Measurements from ENCODE around the gene FSTL3. TPM values are rescaled to one million over a fixed set of nuclear protein-coding genes. Genes with fewer than 3 reads are reported as not detected.

The FSTL3 gene
- total and polyA plus RNA-seq, 2 of the 13 experiments (the other 11 are each of a cell fraction or from before 2014, with no cell fraction given), result 13.5 to 15.6 TPM

DNA sequence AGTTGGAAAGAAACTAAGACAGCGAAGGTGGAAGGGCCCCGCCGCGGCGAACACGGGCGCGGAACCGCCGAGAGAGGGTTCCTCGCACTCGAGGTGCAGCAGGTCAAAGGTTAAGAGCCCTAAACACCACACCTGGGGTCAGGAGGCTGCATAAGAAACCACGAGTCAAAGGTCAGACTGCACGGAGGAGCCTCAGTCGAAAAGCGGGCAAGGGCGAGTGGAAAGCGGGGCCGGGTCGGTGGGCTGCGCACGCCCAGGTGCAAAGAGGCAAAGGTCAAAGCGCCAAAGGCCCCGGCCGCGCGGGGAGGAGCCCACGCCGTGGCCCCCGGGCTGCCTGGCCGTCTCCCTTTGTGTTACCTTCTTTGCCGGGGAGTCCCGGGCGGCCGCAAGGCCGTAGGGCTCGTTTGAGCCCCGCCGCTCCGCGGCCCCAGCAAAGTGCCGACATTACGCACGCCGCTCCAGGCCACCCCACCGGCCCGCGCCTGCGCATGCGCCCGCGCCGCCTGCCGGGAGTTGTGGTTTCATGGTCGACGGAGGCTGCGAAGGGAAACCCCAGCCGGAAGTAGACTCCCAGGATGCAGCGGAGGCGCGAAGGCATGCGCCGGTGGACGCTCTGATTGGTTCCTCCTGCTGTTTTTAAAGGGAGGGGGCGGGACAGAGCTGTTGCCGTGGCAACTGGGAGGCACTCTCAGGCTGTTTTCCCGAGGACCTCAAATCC lies 43.0 kb upstream of the FSTL3 start, which contains the start of gene POLRMT (continued):
- no peak for TF ChIP-seq ZZZ3 (CRISPR knock-in tag; IDR thresholded peaks at IDR 0.05; ENCODE audit: borderline replicate concordance)
- peak; percentile 92 for TF ChIP-seq MXI1 (IDR thresholded peaks at IDR 0.05; ENCODE audit: borderline replicate concordance, low read depth, low read length)
- TF ChIP-seq KMT2A (CRISPR knock-in tag; IDR thresholded peaks at IDR 0.05), result no peak
- TF ChIP-seq ZNF567 (CRISPR knock-in tag; IDR thresholded peaks at IDR 0.05; ENCODE audit: borderline replicate concordance), result 0 out of 2 replicates have a peak, but pooled peaks have one; percentile 52
- TF ChIP-seq RBM39 (IDR thresholded peaks at IDR 0.05; ENCODE audit: low read depth, low read length, poor library complexity, severe bottlenecking), result no peak
- no peak for TF ChIP-seq ZFP37 (CRISPR knock-in tag; IDR thresholded peaks at IDR 0.05; ENCODE audit: borderline replicate concordance)
- TF ChIP-seq CHD4 (IDR thresholded peaks at IDR 0.05; ENCODE audit: borderline replicate concordance, low read length), result no peak
- TF ChIP-seq ETV5 (CRISPR knock-in tag; IDR thresholded peaks at IDR 0.05; ENCODE audit: borderline replicate concordance), result peak; percentile 76
- peak; percentile 57 for TF ChIP-seq HDAC1 (CRISPR knock-in tag; IDR thresholded peaks at IDR 0.05)
- TF ChIP-seq TRIM24 (CRISPR knock-in tag; IDR thresholded peaks at IDR 0.05), result no peak
- TF ChIP-seq, protein P1, sequence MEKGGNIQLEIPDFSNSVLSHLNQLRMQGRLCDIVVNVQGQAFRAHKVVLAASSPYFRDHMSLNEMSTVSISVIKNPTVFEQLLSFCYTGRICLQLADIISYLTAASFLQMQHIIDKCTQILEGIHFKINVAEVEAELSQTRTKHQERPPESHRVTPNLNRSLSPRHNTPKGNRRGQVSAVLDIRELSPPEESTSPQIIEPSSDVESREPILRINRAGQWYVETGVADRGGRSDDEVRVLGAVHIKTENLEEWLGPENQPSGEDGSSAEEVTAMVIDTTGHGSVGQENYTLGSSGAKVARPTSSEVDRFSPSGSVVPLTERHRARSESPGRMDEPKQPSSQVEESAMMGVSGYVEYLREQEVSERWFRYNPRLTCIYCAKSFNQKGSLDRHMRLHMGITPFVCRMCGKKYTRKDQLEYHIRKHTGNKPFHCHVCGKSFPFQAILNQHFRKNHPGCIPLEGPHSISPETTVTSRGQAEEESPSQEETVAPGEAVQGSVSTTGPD (CRISPR knock-in tag; IDR thresholded peaks at IDR 0.05), result no peak
- no peak for TF ChIP-seq ZNF572 (CRISPR knock-in tag; IDR thresholded peaks at IDR 0.05)
- TF ChIP-seq SPEN (CRISPR knock-in tag; IDR thresholded peaks at IDR 0.05; ENCODE audit: low read depth), result peak; percentile 83; the same call in 1 of the 2 replicates
- TF ChIP-seq, protein P2, sequence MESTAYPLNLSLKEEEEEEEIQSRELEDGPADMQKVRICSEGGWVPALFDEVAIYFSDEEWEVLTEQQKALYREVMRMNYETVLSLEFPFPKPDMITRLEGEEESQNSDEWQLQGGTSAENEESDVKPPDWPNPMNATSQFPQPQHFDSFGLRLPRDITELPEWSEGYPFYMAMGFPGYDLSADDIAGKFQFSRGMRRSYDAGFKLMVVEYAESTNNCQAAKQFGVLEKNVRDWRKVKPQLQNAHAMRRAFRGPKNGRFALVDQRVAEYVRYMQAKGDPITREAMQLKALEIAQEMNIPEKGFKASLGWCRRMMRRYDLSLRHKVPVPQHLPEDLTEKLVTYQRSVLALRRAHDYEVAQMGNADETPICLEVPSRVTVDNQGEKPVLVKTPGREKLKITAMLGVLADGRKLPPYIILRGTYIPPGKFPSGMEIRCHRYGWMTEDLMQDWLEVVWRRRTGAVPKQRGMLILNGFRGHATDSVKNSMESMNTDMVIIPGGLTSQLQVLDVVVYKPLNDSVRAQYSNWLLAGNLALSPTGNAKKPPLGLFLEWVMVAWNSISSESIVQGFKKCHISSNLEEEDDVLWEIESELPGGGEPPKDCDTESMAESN (CRISPR knock-in tag; conservative IDR thresholded peaks at IDR 0.05), result no peak
- TF ChIP-seq, protein P3, sequence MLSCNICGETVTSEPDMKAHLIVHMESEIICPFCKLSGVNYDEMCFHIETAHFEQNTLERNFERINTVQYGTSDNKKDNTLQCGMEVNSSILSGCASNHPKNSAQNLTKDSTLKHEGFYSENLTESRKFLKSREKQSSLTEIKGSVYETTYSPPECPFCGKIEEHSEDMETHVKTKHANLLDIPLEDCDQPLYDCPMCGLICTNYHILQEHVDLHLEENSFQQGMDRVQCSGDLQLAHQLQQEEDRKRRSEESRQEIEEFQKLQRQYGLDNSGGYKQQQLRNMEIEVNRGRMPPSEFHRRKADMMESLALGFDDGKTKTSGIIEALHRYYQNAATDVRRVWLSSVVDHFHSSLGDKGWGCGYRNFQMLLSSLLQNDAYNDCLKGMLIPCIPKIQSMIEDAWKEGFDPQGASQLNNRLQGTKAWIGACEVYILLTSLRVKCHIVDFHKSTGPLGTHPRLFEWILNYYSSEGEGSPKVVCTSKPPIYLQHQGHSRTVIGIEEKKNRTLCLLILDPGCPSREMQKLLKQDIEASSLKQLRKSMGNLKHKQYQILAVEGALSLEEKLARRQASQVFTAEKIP (CRISPR knock-in tag; IDR thresholded peaks at IDR 0.05; ENCODE audit: borderline replicate concordance), result no peak
- 0 out of 2 replicates have a peak, but pooled peaks have one; percentile 30 for TF ChIP-seq SAFB2 (CRISPR knock-in tag; IDR thresholded peaks at IDR 0.05; ENCODE audit: borderline replicate concordance, low read depth)
- TF ChIP-seq, protein P4, sequence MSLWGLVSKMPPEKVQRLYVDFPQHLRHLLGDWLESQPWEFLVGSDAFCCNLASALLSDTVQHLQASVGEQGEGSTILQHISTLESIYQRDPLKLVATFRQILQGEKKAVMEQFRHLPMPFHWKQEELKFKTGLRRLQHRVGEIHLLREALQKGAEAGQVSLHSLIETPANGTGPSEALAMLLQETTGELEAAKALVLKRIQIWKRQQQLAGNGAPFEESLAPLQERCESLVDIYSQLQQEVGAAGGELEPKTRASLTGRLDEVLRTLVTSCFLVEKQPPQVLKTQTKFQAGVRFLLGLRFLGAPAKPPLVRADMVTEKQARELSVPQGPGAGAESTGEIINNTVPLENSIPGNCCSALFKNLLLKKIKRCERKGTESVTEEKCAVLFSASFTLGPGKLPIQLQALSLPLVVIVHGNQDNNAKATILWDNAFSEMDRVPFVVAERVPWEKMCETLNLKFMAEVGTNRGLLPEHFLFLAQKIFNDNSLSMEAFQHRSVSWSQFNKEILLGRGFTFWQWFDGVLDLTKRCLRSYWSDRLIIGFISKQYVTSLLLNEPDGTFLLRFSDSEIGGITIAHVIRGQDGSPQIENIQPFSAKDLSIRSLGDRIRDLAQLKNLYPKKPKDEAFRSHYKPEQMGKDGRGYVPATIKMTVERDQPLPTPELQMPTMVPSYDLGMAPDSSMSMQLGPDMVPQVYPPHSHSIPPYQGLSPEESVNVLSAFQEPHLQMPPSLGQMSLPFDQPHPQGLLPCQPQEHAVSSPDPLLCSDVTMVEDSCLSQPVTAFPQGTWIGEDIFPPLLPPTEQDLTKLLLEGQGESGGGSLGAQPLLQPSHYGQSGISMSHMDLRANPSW (CRISPR knock-in tag; IDR thresholded peaks at IDR 0.05; ENCODE audit: borderline replicate concordance), result 0 out of 2 replicates have a peak, but pooled peaks have one; percentile 35
- TF ChIP-seq, protein P5, sequence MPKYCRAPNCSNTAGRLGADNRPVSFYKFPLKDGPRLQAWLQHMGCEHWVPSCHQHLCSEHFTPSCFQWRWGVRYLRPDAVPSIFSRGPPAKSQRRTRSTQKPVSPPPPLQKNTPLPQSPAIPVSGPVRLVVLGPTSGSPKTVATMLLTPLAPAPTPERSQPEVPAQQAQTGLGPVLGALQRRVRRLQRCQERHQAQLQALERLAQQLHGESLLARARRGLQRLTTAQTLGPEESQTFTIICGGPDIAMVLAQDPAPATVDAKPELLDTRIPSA (CRISPR knock-in tag; IDR thresholded peaks at IDR 0.05; ENCODE audit: borderline replicate concordance), result no peak
- no peak for TF ChIP-seq ZFAT (CRISPR knock-in tag; conservative IDR thresholded peaks at IDR 0.05)
- TF ChIP-seq KDM1A (CRISPR knock-in tag; IDR thresholded peaks at IDR 0.05), result no peak
- TF ChIP-seq POGZ (CRISPR knock-in tag; IDR thresholded peaks at IDR 0.05), result no peak

Measured in HepG2 (cell line).